ENCODE data around the gene CMTM2. TPM values are rescaled to one million over a fixed set of nuclear protein-coding genes. Genes with fewer than 3 reads are reported as not detected.

CMTM2 gene
- total RNA-seq, 2 experiments from 2014 or later = 0.19 to 0.91 TPM

DNA sequence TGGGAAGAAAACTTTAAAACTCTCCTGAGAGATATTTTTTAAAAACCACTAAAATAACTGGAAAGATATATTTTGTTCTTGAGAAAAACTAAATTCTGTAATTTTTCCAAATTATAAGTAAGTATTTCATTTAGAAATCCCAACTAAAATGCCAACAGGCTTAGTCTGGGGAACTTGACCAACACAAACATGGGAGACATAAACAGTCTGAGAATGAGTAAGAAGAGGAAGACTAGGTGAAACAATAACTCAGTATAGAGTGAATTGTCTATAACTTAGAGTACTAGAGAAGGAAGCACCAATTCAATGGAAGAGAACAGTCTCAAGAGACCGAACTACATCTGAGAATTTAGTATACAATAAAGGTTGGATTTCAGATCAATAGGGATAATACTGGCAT lies 10.1 kb upstream of the CMTM2 start:
- no peaks in the 10 kb centered on the region for H3K79me2 ChIP-seq (ENCODE audit: insufficient read depth, low read depth, low read length)
- H3K9me3 ChIP-seq (ENCODE audit: low read length) = no peaks in the 10 kb centered on the region
- no peak for DNase-seq (ENCODE audit: low spot score)
- no peak overlapping the region for H3K27ac ChIP-seq (ENCODE audit: low read depth, low read length, poor library complexity, severe bottlenecking)
- TF ChIP-seq EZH2phosphoT487 (IDR thresholded peaks at IDR 0.05; ENCODE audit: borderline replicate concordance, low read depth, low read length) = no peak
- BruUV-seq (replicated peaks) = no TSS peak
- ChIA-PET POLR2A (interaction anchor here (0.5 kb wide), 1 partner anchor 240 kb away, joined by 4 read pairs; no protein-coding TSS in a partner anchor), CTCF (ENCODE audit: unreplicated experiment) (no interaction called here)
- H3K4me3 ChIP-seq (ENCODE audit: low read depth, low read length, poor library complexity, severe bottlenecking) = no peak overlapping the region
- no peaks in the 10 kb centered on the region for H4K20me1 ChIP-seq (ENCODE audit: insufficient read depth, low read length)
- H3K36me3 ChIP-seq (ENCODE audit: insufficient read depth, low read length) = peaks cover 38% of the 10 kb centered on the region
- no peak overlapping the region for H3K4me2 ChIP-seq (ENCODE audit: low read length)
- intact Hi-C loops (cut with micrococcal nuclease; ENCODE audit: unreplicated experiment) = no loop called here
- no peaks in the 10 kb centered on the region for H3K4me1 ChIP-seq (ENCODE audit: insufficient read depth, low read length, poor library complexity, severe bottlenecking)
- H3K9me2 ChIP-seq (ENCODE audit: insufficient read depth, low read length) = no peaks in the 10 kb centered on the region
- H2AFZ ChIP-seq (ENCODE audit: low read length) = no peak overlapping the region

DNA sequence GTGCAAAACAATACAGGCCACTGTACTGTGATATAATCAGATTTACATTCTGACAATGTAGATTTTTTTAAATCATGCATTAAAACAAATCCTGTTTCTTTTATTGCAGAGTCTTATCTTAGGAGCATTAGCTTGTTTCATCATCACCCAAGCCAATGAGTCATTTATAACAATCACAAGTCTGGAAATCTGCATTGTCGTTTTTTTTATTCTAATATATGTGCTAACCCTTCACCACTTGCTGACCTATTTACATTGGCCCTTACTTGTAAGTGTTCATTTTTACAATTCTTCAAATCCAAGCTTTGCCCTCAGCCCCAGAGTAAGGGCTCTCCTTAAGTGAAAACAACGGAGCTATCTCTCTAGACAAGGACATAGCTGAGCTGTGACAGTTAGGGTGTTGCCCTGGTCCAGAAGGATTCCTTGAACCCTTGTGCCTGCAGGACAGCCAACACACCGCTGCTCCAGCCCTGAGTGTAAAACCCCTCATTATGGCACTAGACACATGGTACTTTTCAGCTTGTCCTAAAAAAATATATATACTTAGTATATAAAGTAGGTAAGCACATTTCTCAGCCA lies 9.3 kb upstream of the CMTM2 start:
- Histone ChIP-seq H3K27ac (ENCODE audit: low read depth, low read length, poor library complexity, severe bottlenecking) (no peak overlapping the region), H3K36me3 (ENCODE audit: insufficient read depth, low read length) (peaks cover 33% of the 10 kb centered on the region), H3K4me2 (ENCODE audit: low read length) (no peak overlapping the region), H3K4me3 (ENCODE audit: low read depth, low read length, poor library complexity, severe bottlenecking) (no peak overlapping the region), H3K4me1 (ENCODE audit: insufficient read depth, low read length, poor library complexity, severe bottlenecking) (no peaks in the 10 kb centered on the region), H3K9me3 (ENCODE audit: low read length) (no peaks in the 10 kb centered on the region), H4K20me1 (ENCODE audit: insufficient read depth, low read length) (no peaks in the 10 kb centered on the region), H2AFZ (ENCODE audit: low read length) (no peak overlapping the region), H3K9me2 (ENCODE audit: insufficient read depth, low read length) (no peaks in the 10 kb centered on the region), H3K79me2 (ENCODE audit: insufficient read depth, low read depth, low read length) (no peaks in the 10 kb centered on the region)
- ChIA-PET CTCF (ENCODE audit: unreplicated experiment) (no interaction called here), POLR2A (interaction anchor here (0.5 to 1.4 kb wide), 2 partner anchors 12 to 240 kb away, joined by 4 to 7 read pairs; no protein-coding TSS in a partner anchor)
- TF ChIP-seq, protein P1, sequence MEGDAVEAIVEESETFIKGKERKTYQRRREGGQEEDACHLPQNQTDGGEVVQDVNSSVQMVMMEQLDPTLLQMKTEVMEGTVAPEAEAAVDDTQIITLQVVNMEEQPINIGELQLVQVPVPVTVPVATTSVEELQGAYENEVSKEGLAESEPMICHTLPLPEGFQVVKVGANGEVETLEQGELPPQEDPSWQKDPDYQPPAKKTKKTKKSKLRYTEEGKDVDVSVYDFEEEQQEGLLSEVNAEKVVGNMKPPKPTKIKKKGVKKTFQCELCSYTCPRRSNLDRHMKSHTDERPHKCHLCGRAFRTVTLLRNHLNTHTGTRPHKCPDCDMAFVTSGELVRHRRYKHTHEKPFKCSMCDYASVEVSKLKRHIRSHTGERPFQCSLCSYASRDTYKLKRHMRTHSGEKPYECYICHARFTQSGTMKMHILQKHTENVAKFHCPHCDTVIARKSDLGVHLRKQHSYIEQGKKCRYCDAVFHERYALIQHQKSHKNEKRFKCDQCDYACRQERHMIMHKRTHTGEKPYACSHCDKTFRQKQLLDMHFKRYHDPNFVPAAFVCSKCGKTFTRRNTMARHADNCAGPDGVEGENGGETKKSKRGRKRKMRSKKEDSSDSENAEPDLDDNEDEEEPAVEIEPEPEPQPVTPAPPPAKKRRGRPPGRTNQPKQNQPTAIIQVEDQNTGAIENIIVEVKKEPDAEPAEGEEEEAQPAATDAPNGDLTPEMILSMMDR (conservative IDR thresholded peaks at IDR 0.05; ENCODE audit: low read length) = no peak
- no peak for TF ChIP-seq EZH2phosphoT487 (IDR thresholded peaks at IDR 0.05; ENCODE audit: borderline replicate concordance, low read depth, low read length)
- intact Hi-C loops (cut with micrococcal nuclease; ENCODE audit: unreplicated experiment) = no loop called here
- no TSS peak for BruUV-seq (replicated peaks)
- no peak for DNase-seq (ENCODE audit: low spot score)

DNA sequence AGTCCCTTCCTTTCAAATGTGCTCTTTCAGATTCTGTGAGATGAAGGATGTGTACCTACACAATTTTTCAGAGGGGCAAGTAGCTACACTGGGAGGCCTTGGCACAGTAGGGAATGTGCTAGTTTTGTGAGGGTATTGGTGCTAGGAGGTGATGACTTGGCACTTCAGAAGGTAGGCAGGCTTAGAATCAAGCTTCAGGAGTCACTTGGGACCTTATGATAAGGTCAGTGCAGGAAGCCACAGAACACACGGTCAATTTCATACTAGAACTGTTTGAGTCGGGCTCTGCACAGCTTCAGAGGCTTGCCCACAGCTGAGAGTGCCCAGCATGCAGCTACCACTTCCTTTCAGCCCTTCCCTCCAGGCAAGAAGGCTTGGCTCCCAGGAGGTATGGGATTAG lies 6.9 kb upstream of the CMTM2 start:
- H2AFZ ChIP-seq (ENCODE audit: low read length) = no peak overlapping the region
- intact Hi-C loops (cut with micrococcal nuclease; ENCODE audit: unreplicated experiment) = no loop called here
- TF ChIP-seq, protein P1 (conservative IDR thresholded peaks at IDR 0.05; ENCODE audit: low read length) = no peak
- no peak for TF ChIP-seq EZH2phosphoT487 (IDR thresholded peaks at IDR 0.05; ENCODE audit: borderline replicate concordance, low read depth, low read length)
- peaks cover 9% of the 10 kb centered on the region; the same call in 1 of the 2 replicates for H3K36me3 ChIP-seq (ENCODE audit: insufficient read depth, low read length)
- no peak overlapping the region for H3K27ac ChIP-seq (ENCODE audit: low read depth, low read length, poor library complexity, severe bottlenecking)
- H3K9me2 ChIP-seq (ENCODE audit: insufficient read depth, low read length) = no peaks in the 10 kb centered on the region
- H4K20me1 ChIP-seq (ENCODE audit: insufficient read depth, low read length) = no peaks in the 10 kb centered on the region
- POLR2A ChIA-PET = interaction anchor here (1.1 to 1.3 kb wide), 2 partner anchors 9 to 11 kb away, joined by 3 to 4 read pairs; no protein-coding TSS in a partner anchor
- no TSS peak for BruUV-seq (replicated peaks)
- H3K4me2 ChIP-seq (ENCODE audit: low read length) = no peak overlapping the region
- DNase-seq (ENCODE audit: low spot score) = no peak
- no peaks in the 10 kb centered on the region for H3K9me3 ChIP-seq (ENCODE audit: low read length)
- CTCF ChIA-PET (ENCODE audit: unreplicated experiment) = interaction anchor here (1.4 kb wide), 1 partner anchor 9 kb away, joined by 3 read pairs; no protein-coding TSS in a partner anchor
- no peaks in the 10 kb centered on the region for H3K79me2 ChIP-seq (ENCODE audit: insufficient read depth, low read depth, low read length)
- H3K4me3 ChIP-seq (ENCODE audit: low read depth, low read length, poor library complexity, severe bottlenecking) = no peak overlapping the region
- no peaks in the 10 kb centered on the region for H3K4me1 ChIP-seq (ENCODE audit: insufficient read depth, low read length, poor library complexity, severe bottlenecking)
